NCI-H2227 treated with DMSO at 0.1 percent for 48 hours (cell line): ENCODE results near the gene NPIPB6.
"Not testable (repeated sequence)": the region's sequence is repeated elsewhere in the genome, so short reads cannot be mapped to it uniquely, and the experiment has no call there.

Experiments
- DNase-seq: peaks from one replicate; lab custom pipeline; 2025; lab: John Stamatoyannopoulos, UW

NPIPB6 gene

GRCh38 chr16:28363408-28363807 is at the start of gene NPIPB6:
NPIPB6 (minus strand) TSS chr16:28363508; CDS start chr16:28362822, 686 bp downstream.
- DNase-seq = not testable (repeated sequence)

GRCh38 chr16:28403220-28404072 is 40.1 kb upstream of the NPIPB6 start, which contains the start of gene EIF3CL:
EIF3CL (minus strand) TSS chr16:28403841; CDS start chr16:28403618, 223 bp downstream.
- DNase-seq = not testable (repeated sequence)

- not testable (repeated sequence) for DNase-seq
These were observed 28.7 kb upstream of the NPIPB6 start for GRCh38 chr16:28392054-28392453.

GRCh38 chr16:28382177-28382867 is 19.0 kb upstream of the NPIPB6 start:
- DNase-seq = not testable (repeated sequence)

GRCh38 chr16:28377822-28378221 is 14.5 kb upstream of the NPIPB6 start:
- not testable (repeated sequence) for DNase-seq

- DNase-seq = not testable (repeated sequence)
These were observed 13.9 kb upstream of the NPIPB6 start for GRCh38 chr16:28377108-28377625.

- DNase-seq = not testable (repeated sequence)
These were observed 11.8 kb upstream of the NPIPB6 start for GRCh38 chr16:28375115-28375514.

- DNase-seq = not testable (repeated sequence)
These were observed 11.0 kb upstream of the NPIPB6 start for GRCh38 chr16:28374281-28374680.

- not testable (repeated sequence) for DNase-seq
These were observed 4.6 kb upstream of the NPIPB6 start for GRCh38 chr16:28367926-28368325.

GRCh38 chr16:28364268-28365173 is 1.2 kb upstream of the NPIPB6 start:
- DNase-seq = not testable (repeated sequence)

GRCh38 chr16:28362600-28362999 is 708 bp downstream of the NPIPB6 start:
- not testable (repeated sequence) for DNase-seq

GRCh38 chr16:28338230-28338629 is 25.1 kb downstream of the NPIPB6 start:
- DNase-seq = not testable (repeated sequence)

- not testable (repeated sequence) for DNase-seq
These were observed 26.2 kb downstream of the NPIPB6 start for GRCh38 chr16:28336940-28337710.

GRCh38 chr16:28335678-28336077 is 27.6 kb downstream of the NPIPB6 start:
- not testable (repeated sequence) for DNase-seq

- not testable (repeated sequence) for DNase-seq
These were observed 30.7 kb downstream of the NPIPB6 start for GRCh38 chr16:28332632-28333031.

GRCh38 chr16:28330981-28331380 is 32.3 kb downstream of the NPIPB6 start:
- DNase-seq = not testable (repeated sequence)

GRCh38 chr16:28330232-28330631 is 33.1 kb downstream of the NPIPB6 start:
- not testable (repeated sequence) for DNase-seq

GRCh38 chr16:28326881-28327610 is 36.3 kb downstream of the NPIPB6 start:
- peak; percentile 56 for DNase-seq

GRCh38 chr16:28324887-28325279 is 38.4 kb downstream of the NPIPB6 start:
- no peak for DNase-seq
